NB4 (cell line): Measurements from ENCODE around the gene RERE.

Experiments
- CTCF ChIP-seq: IDR thresholded peaks from one replicate; pipeline ENCODE4 v1.5.1; 2012; ENCODE audit warnings: low read depth, low read length
- MAX ChIP-seq: IDR thresholded peaks from 2 replicates; pipeline ENCODE4 v1.6.1; 2011; ENCODE audit warnings: low read depth, low read length
- MYC ChIP-seq: IDR thresholded peaks from 2 replicates; pipeline ENCODE4 v1.6.1; 2011; ENCODE audit warnings: low read depth, low read length
- POLR2A ChIP-seq: IDR thresholded peaks from 2 replicates; pipeline ENCODE4 v1.6.1; 2011; ENCODE audit warnings: mild to moderate bottlenecking; ENCODE audit not compliant: insufficient read length; ENCODE audit errors: extremely low read depth

DNA sequence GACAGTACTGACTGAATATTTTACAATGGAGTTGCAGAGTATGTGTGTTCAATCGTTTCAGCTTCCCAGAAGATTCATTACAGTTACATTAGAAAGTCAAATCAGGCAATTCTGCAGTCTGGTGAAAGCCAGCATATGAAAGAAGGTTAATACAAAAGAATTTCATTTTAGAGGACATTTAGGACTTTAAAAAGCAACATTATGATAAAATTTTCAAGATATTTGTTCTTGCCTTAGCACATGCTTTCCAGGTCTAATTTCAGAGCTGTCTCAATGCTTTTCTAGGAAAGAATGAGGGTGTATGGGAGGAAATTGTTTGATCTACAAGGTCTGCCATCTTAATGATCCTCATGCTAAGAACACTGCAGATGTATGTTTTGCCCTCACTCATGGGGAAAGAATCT is 63.2 kb downstream of the RERE start:
- TF ChIP-seq POLR2A, result no peak
- no peak for TF ChIP-seq CTCF
- TF ChIP-seq MAX, result no peak
- no peak for TF ChIP-seq MYC
